HepG2 (cell line): ENCODE results near the gene GMPPA. TPM values are rescaled to one million over a fixed set of nuclear protein-coding genes. Genes with fewer than 3 reads are reported as not detected.
A peak's percentile ranks its signal among the peaks of the same experiment; 100 is the strongest.

Source experiments
- ARNTL ChIP-seq: sonication (generic); formaldehyde crosslinking; IDR thresholded peaks from 2 replicates; pipeline ENCODE4 v1.4.0; 2020; ENCODE audit warnings: mild to moderate bottlenecking, missing genetic modification reagents
- CREB1 ChIP-seq, 2 experiments: fragments of 450-650 bp in 1 of 2; IDR thresholded peaks; 2 replicates each; pipeline ENCODE4 v1.6.1; 2016 to 2017; ENCODE audit warnings: control low read depth in 1 of 2, mild to moderate bottlenecking in 1 of 2, missing compliant biosample characterization in 1 of 2, missing genetic modification characterization in 1 of 2
- HNRNPH1 ChIP-seq: fragments of 200-400 bp; formaldehyde crosslinking; optimal IDR thresholded peaks from 2 replicates; pipeline ENCODE3; 2017; ENCODE audit warnings: mild to moderate bottlenecking, low read depth, low read length
- KDM5A ChIP-seq: fragments of 200-600 bp; sonication (generic); IDR thresholded peaks from 2 replicates; pipeline ENCODE4 v1.7.0; 2018; ENCODE audit warnings: antibody characterized with exemption, mild to moderate bottlenecking, low read length, borderline replicate concordance
- MAZ ChIP-seq, 2 experiments: sonication (generic) in 1 of 2; formaldehyde crosslinking in 1 of 2; IDR thresholded peaks; 2 replicates each; pipeline versions ENCODE4 v1.5.0 to v1.6.1; 2012 to 2020; ENCODE audit warnings: low read depth in 2 of 2, mild to moderate bottlenecking in 2 of 2, borderline replicate concordance in 1 of 2, improper control_type of control experiment in 1 of 2, low read length in 1 of 2, missing genetic modification reagents in 1 of 2, moderate library complexity in 1 of 2
- MEF2D ChIP-seq: sonication (generic); formaldehyde crosslinking; IDR thresholded peaks from 2 replicates; pipeline ENCODE4 v1.5.1; 2020; ENCODE audit warnings: mild to moderate bottlenecking, missing genetic modification reagents
- MYNN ChIP-seq: sonication (generic); formaldehyde crosslinking; IDR thresholded peaks from 2 replicates; pipeline ENCODE4 v1.4.0; 2020; ENCODE audit warnings: mild to moderate bottlenecking, low read depth, missing genetic modification reagents
- NFATC3 ChIP-seq: sonication (generic); formaldehyde crosslinking; IDR thresholded peaks from 2 replicates; pipeline ENCODE4 v1.5.1; 2020; ENCODE audit warnings: mild to moderate bottlenecking, missing genetic modification reagents
- NFKB2 ChIP-seq: sonication (generic); formaldehyde crosslinking; IDR thresholded peaks from 2 replicates; pipeline ENCODE4 v1.4.0; 2020; ENCODE audit warnings: missing genetic modification reagents, borderline replicate concordance
- NFRKB ChIP-seq: fragments of 450-650 bp; IDR thresholded peaks from 2 replicates; pipeline ENCODE4 v1.6.1; 2017
- NR0B2 ChIP-seq: sonication (generic); formaldehyde crosslinking; IDR thresholded peaks from 2 replicates; pipeline ENCODE4 v1.4.0; 2020; ENCODE audit warnings: mild to moderate bottlenecking, missing genetic modification reagents
- NR2F1 ChIP-seq, 2 experiments: fragments of 450-650 bp in 1 of 2; formaldehyde crosslinking in 1 of 2; IDR thresholded peaks; 2 replicates each; pipeline versions ENCODE4 v1.5.0 to v1.6.1; 2016 to 2020; ENCODE audit warnings: mild to moderate bottlenecking in 1 of 2, missing compliant biosample characterization in 1 of 2, missing genetic modification reagents in 1 of 2, moderate library complexity in 1 of 2
- PBX2 ChIP-seq: IDR thresholded peaks from 2 replicates; pipeline ENCODE4 v1.6.1; 2016; ENCODE audit warnings: control low read depth
- PBX3 ChIP-seq: sonication (generic); formaldehyde crosslinking; IDR thresholded peaks from 2 replicates; pipeline ENCODE4 v1.8.1; 2023; ENCODE audit warnings: missing genetic modification reagents, inconsistent platforms, borderline replicate concordance
- PCBP1 ChIP-seq: fragments of 200-400 bp; formaldehyde crosslinking; IDR thresholded peaks from 2 replicates; pipeline ENCODE4 v1.6.1; 2017; ENCODE audit warnings: mild to moderate bottlenecking, low read depth, low read length, borderline replicate concordance
- RBAK ChIP-seq: sonication (generic); formaldehyde crosslinking; IDR thresholded peaks from 2 replicates; pipeline ENCODE4 v1.5.1; 2020; ENCODE audit warnings: mild to moderate bottlenecking, missing genetic modification reagents
- SAFB2 ChIP-seq: sonication (generic); formaldehyde crosslinking; IDR thresholded peaks from 2 replicates; pipeline ENCODE4 v1.5.1; 2020; ENCODE audit warnings: missing genetic modification reagents, low read depth, mild to moderate bottlenecking, borderline replicate concordance
- SPEN ChIP-seq: sonication (generic); formaldehyde crosslinking; IDR thresholded peaks from 2 replicates; pipeline ENCODE4 v1.5.1; 2020; ENCODE audit warnings: low read depth, mild to moderate bottlenecking, missing genetic modification reagents
- SRY ChIP-seq: sonication (generic); formaldehyde crosslinking; IDR thresholded peaks from 2 replicates; pipeline ENCODE4 v1.8.0; 2022; ENCODE audit warnings: mild to moderate bottlenecking, missing genetic modification reagents
- TOPORS ChIP-seq: sonication (generic); formaldehyde crosslinking; IDR thresholded peaks from 2 replicates; pipeline ENCODE4 v1.8.0; 2023; ENCODE audit warnings: mild to moderate bottlenecking, missing genetic modification reagents
- TP53 ChIP-seq: sonication (generic); formaldehyde crosslinking; conservative IDR thresholded peaks from 2 replicates; pipeline ENCODE4 v1.4.0; 2020; ENCODE audit warnings: missing genetic modification reagents
- ZBTB14 ChIP-seq: sonication (generic); formaldehyde crosslinking; IDR thresholded peaks from 2 replicates; pipeline ENCODE4 v1.4.0; 2020; ENCODE audit warnings: missing genetic modification reagents
- ZMYM2 ChIP-seq: sonication (generic); formaldehyde crosslinking; IDR thresholded peaks from 2 replicates; pipeline ENCODE4 v1.8.0; 2022; ENCODE audit warnings: mild to moderate bottlenecking, missing genetic modification reagents
- ZNF556 ChIP-seq: sonication (generic); formaldehyde crosslinking; IDR thresholded peaks from 2 replicates; pipeline ENCODE4 v1.4.0; 2020; ENCODE audit warnings: mild to moderate bottlenecking, missing genetic modification reagents, borderline replicate concordance
- ZNF7 ChIP-seq: IDR thresholded peaks from 2 replicates; pipeline ENCODE4 v1.6.1; 2016; ENCODE audit warnings: missing biosample characterization, missing genetic modification reagents
- ZNF841 ChIP-seq: sonication (generic); formaldehyde crosslinking; IDR thresholded peaks from 2 replicates; pipeline ENCODE4 v1.8.1; 2023; ENCODE audit warnings: missing genetic modification reagents, borderline replicate concordance
- ZNF878 ChIP-seq: sonication (generic); formaldehyde crosslinking; IDR thresholded peaks from 2 replicates; pipeline ENCODE4 v1.8.1; 2023; ENCODE audit warnings: mild to moderate bottlenecking, missing genetic modification reagents, moderate library complexity
- polyA plus RNA-seq, 8 experiments: library from polyadenylated mRNA; depleted of rRNA in 3 of 8; stranded (reverse) in 7 of 8; unstranded in 1 of 8; fragments of >200 nt; fragmentation: Illumina TruSeq in 4 of 8; extraction: Trizol in 4 of 8; gene quantifications; 2 replicates each; pipeline versions ENCODE4 v1.2.1 to v1.2.3, GENCODE V29; 2011 to 2016; ENCODE audit warnings: low read depth in 4 of 8, missing spikeins in 1 of 8, mixed read lengths in 1 of 8; ENCODE audit not compliant: insufficient read depth in 1 of 8
- total RNA-seq, 5 experiments: library from RNA; depleted of rRNA; stranded (reverse); fragments of >200 nt; fragmentation: Illumina TruSeq; extraction: Trizol; gene quantifications; 2 replicates each; pipeline ENCODE4 v1.2.3, GENCODE V29; 2016; ENCODE audit warnings: low read depth in 1 of 5

Gene GMPPA
- total and polyA plus RNA-seq, 2 of the 13 experiments (the other 11 are each of a cell fraction or from before 2014, with no cell fraction given) = 81.1 to 106 TPM

- no peak for TF ChIP-seq TP53
- no peak for TF ChIP-seq PBX2 (CRISPR knock-in tag)
- TF ChIP-seq NFRKB = no peak
- no peak for TF ChIP-seq NR0B2
- no peak for TF ChIP-seq MYNN (CRISPR knock-in tag)
- no peak for TF ChIP-seq ZNF878 (CRISPR knock-in tag)
- TF ChIP-seq NFATC3 (CRISPR knock-in tag) = no peak
- no peak for TF ChIP-seq ZNF841
- TF ChIP-seq ZNF556 (CRISPR knock-in tag) = peak; percentile 81; the same call in 1 of the 2 replicates
- TF ChIP-seq SRY (CRISPR knock-in tag) = no peak
- TF ChIP-seq CREB1 (IDR thresholded peaks at IDR 0.05) = no peak
- no peak for TF ChIP-seq CREB1 (CRISPR knock-in tag; IDR thresholded peaks at IDR 0.05)
- TF ChIP-seq HNRNPH1 = no peak
- TF ChIP-seq SPEN (CRISPR knock-in tag) = 0 out of 2 replicates have a peak, but pooled peaks have one; percentile 21
- TF ChIP-seq NR2F1 (CRISPR knock-in tag; IDR thresholded peaks at IDR 0.05) = no peak
- no peak for TF ChIP-seq PBX3
- no peak for TF ChIP-seq MAZ (IDR thresholded peaks at IDR 0.05; ENCODE audit: borderline replicate concordance, low read depth, low read length)
- TF ChIP-seq MAZ (CRISPR knock-in tag; IDR thresholded peaks at IDR 0.05; ENCODE audit: low read depth) = peak; percentile 81
- TF ChIP-seq MEF2D = no peak; the same call in 1 of the 2 replicates
- TF ChIP-seq RBAK (CRISPR knock-in tag) = no peak
- no peak for TF ChIP-seq ZBTB14 (CRISPR knock-in tag)
- TF ChIP-seq PCBP1 = no peak
- no peak for TF ChIP-seq ZMYM2 (CRISPR knock-in tag)
- no peak for TF ChIP-seq ZNF7 (CRISPR knock-in tag)
- TF ChIP-seq SAFB2 (CRISPR knock-in tag) = no peak
- TF ChIP-seq KDM5A = no peak
- no peak; the same call in 1 of the 2 replicates for TF ChIP-seq NFKB2 (CRISPR knock-in tag)
- peak; percentile 52; the same call in 1 of the 2 replicates for TF ChIP-seq ARNTL (CRISPR knock-in tag)
- no peak for TF ChIP-seq TOPORS
These were observed 14.0 kb downstream of the GMPPA start (continued) for GRCh38 chr2:219512524-219513216.
